Stomach (tissue), 9 donors: ENCODE measurements around the gene FAM131B. TPM values are rescaled to one million over a fixed set of nuclear protein-coding genes. Genes with fewer than 3 reads are reported as not detected.

Source experiments
- DNase-seq, 2 donors: peaks; one replicate each; pipeline versions ENCODE4 v3.0.0 to v3.0.0-alpha.2; 2013 to 2019
- H3K27ac ChIP-seq, 5 donors: fragments of 200-600 bp in 4 of 5; sonication (generic) in 4 of 5; one replicate each; pipeline ENCODE4 v1.5.1; 2013 to 2019; ENCODE audit warnings: mild to moderate bottlenecking in 1 of 5, moderate library complexity in 1 of 5
- H3K27me3 ChIP-seq, 3 donors: fragments of 200-600 bp; sonication (generic); one replicate each; pipeline ENCODE4 v1.5.1; 2017 to 2019; ENCODE audit warnings: mixed run types in 1 of 3
- H3K36me3 ChIP-seq, 4 donors: fragments of 200-600 bp; sonication (generic); 1 replicate in 3 of 4; 2 replicates in 1 of 4; pipeline ENCODE4 v1.5.1; 2016 to 2019
- H3K4me1 ChIP-seq, 4 donors: fragments of 200-600 bp; sonication (generic); one replicate each; pipeline ENCODE4 v1.5.1; 2016 to 2019
- H3K4me3 ChIP-seq, 4 donors: fragments of 200-600 bp; sonication (generic) in 3 of 4; one replicate each; pipeline ENCODE4 v1.5.1; 2016 to 2019; ENCODE audit warnings: mild to moderate bottlenecking in 1 of 4
- H3K9me3 ChIP-seq, 4 donors: fragments of 200-600 bp; sonication (generic); one replicate each; pipeline ENCODE4 v1.5.1; 2016 to 2019
- CTCF ChIP-seq, 7 experiments: fragments of 450-650 bp in 4 of 7; fragments of 200-600 bp in 3 of 7; sonication (generic) in 3 of 7; IDR thresholded peaks; one replicate each; pipeline ENCODE4 v1.5.1; 2016 to 2019; ENCODE audit warnings: antibody characterized with exemption in 7 of 7, control low read depth in 2 of 7, mild to moderate bottlenecking in 1 of 7
- EP300 ChIP-seq: sonication (generic); formaldehyde crosslinking; IDR thresholded peaks from one replicate; pipeline ENCODE4 v1.6.1; 2017; ENCODE audit warnings: antibody characterized with exemption
- POLR2A ChIP-seq, 4 donors: fragments of 450-650 bp; IDR thresholded peaks; one replicate each; pipeline ENCODE4 v1.6.1; 2016; ENCODE audit warnings: antibody characterized with exemption in 4 of 4, control low read depth in 2 of 4, mild to moderate bottlenecking in 1 of 4, moderate library complexity in 1 of 4
- POLR2AphosphoS5 ChIP-seq, 3 donors: sonication (generic); formaldehyde crosslinking; IDR thresholded peaks; one replicate each; pipeline ENCODE4 v1.6.1; 2016; ENCODE audit warnings: antibody characterized with exemption in 3 of 3
- WGBS, 5 donors: extraction: QIAGEN DNeasy Blood & Tissue Kit in 3 of 5; methylation state at CpG; one replicate each; pipeline versions ENCODE4 v1.1.5 to v1.1.7; 2013 to 2018; 5-methylcytosine and 5-hydroxymethylcytosine counted together
- intact Hi-C: fragments of 100-400 bp; cut with DNase I; formaldehyde crosslinking; loops from one replicate; pipeline ENCODE4 v1.15.1; 2023; ENCODE audit warnings: low total_unique reads
- polyA plus RNA-seq, 3 donors: library from polyadenylated mRNA; stranded (reverse); fragments of 200-250 nt; gene quantifications; one replicate each; pipeline ENCODE4 v1.2.3, GENCODE V29; 2013
- total RNA-seq, 5 donors: library from RNA; depleted of rRNA; stranded (reverse); fragments of >200 nt; gene quantifications; one replicate each; pipeline versions ENCODE4 v1.1.0 to v1.2.3, GENCODE V29; 2014 to 2016
- donor health status: healthy with polysubstance abuse.
- donor health status: Bipolar disorder and iron deficiency.
- donor health status: healthy.

FAM131B gene
- total and polyA plus RNA-seq, 8 donors, result 0.29 to 14.0 (median 0.46) TPM; not detected in 1

GRCh38 chr7:143375298-143376034 is 13.0 kb upstream of the FAM131B start:
- TF ChIP-seq POLR2A (IDR thresholded peaks at IDR 0.05) (no peak), POLR2AphosphoS5 (IDR thresholded peaks at IDR 0.05) (no peak), EP300 (no peak), CTCF (IDR thresholded peaks at IDR 0.05) (no peak)
- intact Hi-C loops, result loop anchor here (5.0 kb wide), 1 partner anchor 37 kb away; no protein-coding TSS in a partner anchor
- H3K4me1 ChIP-seq, result peaks cover 0 to 61% (median 16%) of the 10 kb centered on the region in 4 donors
- WGBS, 5 donors, result 59 to 75% (median 71%) methylated on average over 7 of the region's 7 CpGs
- H3K27me3 ChIP-seq, result no peaks in the 10 kb centered on the region
- H3K4me3 ChIP-seq, result no peak overlapping the region
- H3K9me3 ChIP-seq, result no peaks in the 10 kb centered on the region
- H3K27ac ChIP-seq, result peak overlapping the region; percentile 31 to 69 (median 58)
- H3K36me3 ChIP-seq, result no peaks in the 10 kb centered on the region
- DNase-seq, result no peak

GRCh38 chr7:143374561-143374960 is 12.0 kb upstream of the FAM131B start:
- WGBS, 5 donors, result 80 to 90% (median 86%) methylated on average over 5 of the region's 5 CpGs
- Histone ChIP-seq H3K4me3 (no peak overlapping the region), H3K36me3 (no peaks in the 10 kb centered on the region), H3K27ac (peak overlapping the region in 1 of 5 donors; percentile 65), H3K9me3 (no peaks in the 10 kb centered on the region), H3K27me3 (no peaks in the 10 kb centered on the region), H3K4me1 (peaks cover 0 to 56% (median 12%) of the 10 kb centered on the region in 4 donors)
- intact Hi-C loops, result no loop called here
- no peak for TF ChIP-seq POLR2AphosphoS5 (IDR thresholded peaks at IDR 0.05)
- TF ChIP-seq POLR2A (IDR thresholded peaks at IDR 0.05), result no peak
- no peak for TF ChIP-seq CTCF (IDR thresholded peaks at IDR 0.05)
- no peak for TF ChIP-seq EP300
- DNase-seq, result no peak

GRCh38 chr7:143373255-143373794 is 10.8 kb upstream of the FAM131B start:
- intact Hi-C loops, result no loop called here
- no peak for DNase-seq
- no peaks in the 10 kb centered on the region for H3K27me3 ChIP-seq
- no peaks in the 10 kb centered on the region for H3K9me3 ChIP-seq
- H3K4me1 ChIP-seq, result peaks cover 0 to 44% (median 5%) of the 10 kb centered on the region in 4 donors
- no peaks in the 10 kb centered on the region for H3K36me3 ChIP-seq
- WGBS, 5 donors, result 82 to 91% (median 86%) methylated on average over 4 of the region's 4 CpGs
- H3K27ac ChIP-seq, result no peak overlapping the region
- no peak overlapping the region for H3K4me3 ChIP-seq
- no peak for TF ChIP-seq EP300
- TF ChIP-seq POLR2A (IDR thresholded peaks at IDR 0.05), result no peak
- TF ChIP-seq CTCF (IDR thresholded peaks at IDR 0.05), result no peak
- TF ChIP-seq POLR2AphosphoS5 (IDR thresholded peaks at IDR 0.05), result no peak

- intact Hi-C loops, result no loop called here
- TF ChIP-seq EP300 (no peak), POLR2A (IDR thresholded peaks at IDR 0.05) (no peak), POLR2AphosphoS5 (IDR thresholded peaks at IDR 0.05) (no peak), CTCF (IDR thresholded peaks at IDR 0.05) (peak in 1 of 7 experiments; percentile 22)
- WGBS, 5 donors, result 25 to 35% (median 29%) methylated on average over 4 of the region's 4 CpGs
- H3K4me1 ChIP-seq, result peaks cover 0 to 38% (median 5%) of the 10 kb centered on the region in 4 donors
- no peak overlapping the region for H3K4me3 ChIP-seq
- H3K27ac ChIP-seq, result no peak overlapping the region
- H3K9me3 ChIP-seq, result no peaks in the 10 kb centered on the region
- peak in 1 of 2 donors; percentile 52 for DNase-seq
- H3K27me3 ChIP-seq, result peaks cover 0 to under 1% (median 0%) of the 10 kb centered on the region in 3 donors
- no peaks in the 10 kb centered on the region for H3K36me3 ChIP-seq
Observed at GRCh38 chr7:143372070-143372469, 9.6 kb upstream of the FAM131B start.
